GM15510 (cell line): ENCODE data around the gene IKBKE.

Experiments used
- POLR2A ChIP-seq: IDR thresholded peaks from 3 replicates; pipeline ENCODE4 v1.6.1; 2011; ENCODE audit warnings: borderline replicate concordance; ENCODE audit not compliant: insufficient read length; ENCODE audit errors: extremely low read depth

Gene IKBKE

GRCh38 chr1:206463137-206463536, 7.1 kb upstream of the IKBKE start:
- no peak for TF ChIP-seq POLR2A

GRCh38 chr1:206463911-206464310, 6.4 kb upstream of the IKBKE start:
- TF ChIP-seq POLR2A, result no peak

- TF ChIP-seq POLR2A, result no peak
Observed at GRCh38 chr1:206464456-206464964, 5.8 kb upstream of the IKBKE start.

GRCh38 chr1:206465951-206466350, 4.3 kb upstream of the IKBKE start:
- TF ChIP-seq POLR2A, result no peak

- TF ChIP-seq POLR2A, result no peak
Observed at GRCh38 chr1:206466840-206467649, 3.2 kb upstream of the IKBKE start.

GRCh38 chr1:206467915-206468314, 2.4 kb upstream of the IKBKE start:
- TF ChIP-seq POLR2A, result peak; percentile 26

- no peak for TF ChIP-seq POLR2A
Observed at GRCh38 chr1:206468571-206468970, 1.7 kb upstream of the IKBKE start.

GRCh38 chr1:206469411-206469932, 804 bp upstream of the IKBKE start:
- TF ChIP-seq POLR2A, result no peak

GRCh38 chr1:206470692-206471414, 577 bp downstream of the IKBKE start:
- TF ChIP-seq POLR2A, result peak; percentile 46

- TF ChIP-seq POLR2A, result no peak
Observed at GRCh38 chr1:206471415-206471801, 1.1 kb downstream of the IKBKE start.

- no peak for TF ChIP-seq POLR2A
Observed at GRCh38 chr1:206472024-206472423, 1.7 kb downstream of the IKBKE start.

- no peak for TF ChIP-seq POLR2A
Observed at GRCh38 chr1:206472454-206472853, 2.2 kb downstream of the IKBKE start.

GRCh38 chr1:206472886-206473285, 2.6 kb downstream of the IKBKE start:
- no peak for TF ChIP-seq POLR2A

- no peak for TF ChIP-seq POLR2A
Observed at GRCh38 chr1:206476058-206476457, 5.8 kb downstream of the IKBKE start.

- no peak for TF ChIP-seq POLR2A
Observed at GRCh38 chr1:206476591-206476990, 6.3 kb downstream of the IKBKE start.
